ENCODE measurements around the gene R3HDM4. TPM values are rescaled to one million over a fixed set of nuclear protein-coding genes. Genes with fewer than 3 reads are reported as not detected.

Gene R3HDM4
- total and polyA plus RNA-seq, 10 of the 15 experiments (the other 5 are each of a cell fraction or from before 2014, with no cell fraction given) = 1.3 to 65.8 (median 27.7) TPM

DNA sequence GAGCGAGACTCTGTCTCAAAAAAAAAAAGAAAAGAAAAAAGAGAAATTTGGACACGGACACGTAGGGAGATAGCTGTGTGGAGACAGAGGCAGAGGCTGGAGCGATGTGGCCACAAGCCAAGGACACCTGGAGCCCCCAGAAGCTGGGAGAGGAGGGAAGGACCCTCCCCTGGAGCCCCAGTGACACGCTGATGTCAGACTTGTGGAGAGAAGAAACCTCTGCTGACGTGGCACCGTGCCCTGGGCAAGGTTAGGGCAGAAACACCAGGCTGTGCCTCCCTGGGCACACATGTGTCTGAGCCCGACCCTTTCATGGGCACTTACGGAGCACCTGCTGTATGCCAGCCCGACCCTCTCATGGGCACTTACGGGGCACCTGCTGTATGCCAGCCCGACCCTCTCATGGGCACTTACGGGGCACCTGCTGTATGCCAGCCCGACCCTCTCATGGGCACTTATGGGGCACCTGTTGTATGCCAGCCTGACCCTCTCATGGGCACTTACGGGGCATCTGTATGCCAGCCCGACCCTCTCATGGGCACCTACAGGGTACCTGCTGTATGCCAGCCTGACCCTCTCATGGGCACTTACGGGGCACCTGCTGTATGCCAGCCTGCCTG, 30.6 kb upstream of the R3HDM4 start:
- BruUV-seq (replicated peaks) = TSS peak; percentile 29
- CTCF ChIA-PET = no interaction called here
- no peak for FAIRE-seq
- Histone ChIP-seq H3K27me3 (replicated peaks in 1 of 2; ENCODE audit: control insufficient read depth in 2 of 2, insufficient read depth in 2 of 2, low read length in 1 of 2) (no peaks in the 10 kb centered on the region), H3K4me1 (ENCODE audit: control insufficient read depth, insufficient read depth, low read length) (peaks cover 16% of the 10 kb centered on the region), H4K20me1 (ENCODE audit: control insufficient read depth, insufficient read depth) (no peaks in the 10 kb centered on the region; the same call in 1 of the 2 replicates), H3K9ac (ENCODE audit: control insufficient read depth, insufficient read depth, low read length) (no peak overlapping the region), H3K27ac (ENCODE audit: control insufficient read depth, insufficient read depth) (no peak overlapping the region), H3K9me3 (replicated peaks; ENCODE audit: control insufficient read depth, insufficient read depth, low read length) (no peaks in the 10 kb centered on the region), H2AFZ (ENCODE audit: control insufficient read depth, low read depth, low read length) (no peak overlapping the region), H3K4me3 (no peak overlapping the region), H3K79me2 (ENCODE audit: control insufficient read depth, insufficient read depth, low read length) (peaks cover 61% of the 10 kb centered on the region), H3K4me2 (ENCODE audit: control insufficient read depth, insufficient read depth) (no peak overlapping the region), H3K36me3 (ENCODE audit: control insufficient read depth in 2 of 2, insufficient read depth in 2 of 2, low read length in 1 of 2) (peaks cover 18 to 31% of the 10 kb centered on the region in 2 experiments)
- intact Hi-C loops (cut with micrococcal nuclease; ENCODE audit: unreplicated experiment) (no loop called here), in situ Hi-C loops (cut with MboI) (no loop called here)
- RAD21 ChIA-PET (ENCODE audit: unreplicated experiment) = no interaction called here
- no peak for DNase-seq (ENCODE audit: low read depth, low spot score)
- 95% methylated on average over 17 of the region's 17 CpGs for WGBS (ENCODE audit: insufficient coverage, insufficient replicate concordance, low lambda C conversion rate, missing lambda C conversion rate)
- POLR2A ChIA-PET = no interaction called here
- ATAC-seq = no peak
- SMC1A ChIA-PET (ENCODE audit: uncharacterized antibody, unreplicated experiment) = interaction anchor here (1.1 kb wide), 1 partner anchor 210 kb away, joined by 4 read pairs; no protein-coding TSS in a partner anchor
- TF ChIP-seq ATF7 (IDR thresholded peaks at IDR 0.05; ENCODE audit: low read depth) = no peak
- no peak for TF ChIP-seq BMI1 (IDR thresholded peaks at IDR 0.05; ENCODE audit: borderline replicate concordance)
- TF ChIP-seq MLLT1 (IDR thresholded peaks at IDR 0.05) = no peak
- no peak for TF ChIP-seq RB1 (IDR thresholded peaks at IDR 0.05; ENCODE audit: borderline replicate concordance)
- no peak for TF ChIP-seq ZBTB4 (CRISPR knock-in tag; IDR thresholded peaks at IDR 0.05)
- TF ChIP-seq NRF1 (conservative IDR thresholded peaks at IDR 0.05; ENCODE audit: low read depth, low read length) = no peak
- TF ChIP-seq SRF (IDR thresholded peaks at IDR 0.05; ENCODE audit: low read depth in 2 of 2, low read length in 2 of 2) = no peak
- no peak for TF ChIP-seq IKZF2 (IDR thresholded peaks at IDR 0.05)
- TF ChIP-seq, protein P1, sequence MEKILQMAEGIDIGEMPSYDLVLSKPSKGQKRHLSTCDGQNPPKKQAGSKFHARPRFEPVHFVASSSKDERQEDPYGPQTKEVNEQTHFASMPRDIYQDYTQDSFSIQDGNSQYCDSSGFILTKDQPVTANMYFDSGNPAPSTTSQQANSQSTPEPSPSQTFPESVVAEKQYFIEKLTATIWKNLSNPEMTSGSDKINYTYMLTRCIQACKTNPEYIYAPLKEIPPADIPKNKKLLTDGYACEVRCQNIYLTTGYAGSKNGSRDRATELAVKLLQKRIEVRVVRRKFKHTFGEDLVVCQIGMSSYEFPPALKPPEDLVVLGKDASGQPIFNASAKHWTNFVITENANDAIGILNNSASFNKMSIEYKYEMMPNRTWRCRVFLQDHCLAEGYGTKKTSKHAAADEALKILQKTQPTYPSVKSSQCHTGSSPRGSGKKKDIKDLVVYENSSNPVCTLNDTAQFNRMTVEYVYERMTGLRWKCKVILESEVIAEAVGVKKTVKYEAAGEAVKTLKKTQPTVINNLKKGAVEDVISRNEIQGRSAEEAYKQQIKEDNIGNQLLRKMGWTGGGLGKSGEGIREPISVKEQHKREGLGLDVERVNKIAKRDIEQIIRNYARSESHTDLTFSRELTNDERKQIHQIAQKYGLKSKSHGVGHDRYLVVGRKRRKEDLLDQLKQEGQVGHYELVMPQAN (conservative IDR thresholded peaks at IDR 0.05) = no peak
- TF ChIP-seq FOXK2 (IDR thresholded peaks at IDR 0.05) = no peak
- TF ChIP-seq ATF3 (IDR thresholded peaks at IDR 0.05; ENCODE audit: borderline replicate concordance, extremely low read depth, low read depth, low read length) = no peak
- TF ChIP-seq RELA (IDR thresholded peaks at IDR 0.05; ENCODE audit: borderline replicate concordance, partially characterized antibody) = no peak
- TF ChIP-seq ATF2 (IDR thresholded peaks at IDR 0.05; ENCODE audit: low read length) = no peak
- no peak for TF ChIP-seq SMAD5 (IDR thresholded peaks at IDR 0.05; ENCODE audit: low read depth)
- no peak for TF ChIP-seq ZSCAN29 (IDR thresholded peaks at IDR 0.05)
- no peak for TF ChIP-seq HDAC6 (IDR thresholded peaks at IDR 0.05; ENCODE audit: unreplicated experiment)
- no peak for TF ChIP-seq YBX1 (IDR thresholded peaks at IDR 0.05)

All from GM12878 (cell line).